ENCODE results near the gene SCFD1.

GRCh38 chr14:30607156-30607780, 14.9 kb upstream of the SCFD1 start:
- TF ChIP-seq CTCF (IDR thresholded peaks at IDR 0.05) (no peak), POLR2A (IDR thresholded peaks at IDR 0.05) (no peak), POLR2AphosphoS5 (IDR thresholded peaks at IDR 0.05) (no peak), EP300 (IDR thresholded peaks at IDR 0.05; ENCODE audit: low read depth) (no peak)

Data from transverse colon (tissue), 4 donors.